ENCODE results near the gene CDH13.

CDH13 gene

DNA sequence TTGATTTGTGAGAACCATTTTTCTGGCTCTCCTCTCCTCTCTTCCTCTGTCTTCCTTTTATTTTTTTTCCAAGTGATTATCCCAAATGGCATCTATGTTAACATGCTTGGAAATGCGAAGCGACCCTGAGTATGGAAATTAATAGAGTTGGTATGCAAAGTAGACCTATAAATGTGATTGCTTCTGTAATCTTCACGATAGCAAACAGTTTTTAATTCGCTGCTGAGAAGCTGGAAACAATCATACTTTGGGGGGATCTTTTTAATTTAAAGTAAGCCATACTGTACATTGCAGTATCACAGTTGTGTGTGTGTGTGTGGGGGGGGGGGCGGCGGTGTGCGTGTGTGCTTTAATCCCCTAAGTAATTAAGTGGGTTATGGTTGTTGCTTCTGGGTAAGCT is 233.3 kb downstream of the CDH13 start:
- no peaks in the 10 kb centered on the region for H3K27me3 ChIP-seq (ENCODE audit: control insufficient read depth in 5 of 5, insufficient read depth in 4 of 5, low read length in 5 of 5)
- H3K36me3 ChIP-seq (ENCODE audit: control insufficient read depth in 5 of 5, insufficient read depth in 5 of 5, low read length in 5 of 5), result no peaks in the 10 kb centered on the region
- H3K9me3 ChIP-seq (ENCODE audit: control insufficient read depth in 5 of 5, low read length in 5 of 5), result peaks cover 0 to 3% (median 2%) of the 10 kb centered on the region in 5 donors
- H3K27ac ChIP-seq (ENCODE audit: low read depth, low read length), result no peak overlapping the region
- H3K4me3 ChIP-seq (ENCODE audit: low read depth in 1 of 5, low read length in 5 of 5), result no peak overlapping the region
- no peaks in the 10 kb centered on the region for H3K4me1 ChIP-seq (ENCODE audit: control insufficient read depth in 5 of 5, insufficient read depth in 5 of 5, low read length in 5 of 5)
- H3K9ac ChIP-seq (ENCODE audit: low read length in 5 of 5), result no peak overlapping the region

DNA sequence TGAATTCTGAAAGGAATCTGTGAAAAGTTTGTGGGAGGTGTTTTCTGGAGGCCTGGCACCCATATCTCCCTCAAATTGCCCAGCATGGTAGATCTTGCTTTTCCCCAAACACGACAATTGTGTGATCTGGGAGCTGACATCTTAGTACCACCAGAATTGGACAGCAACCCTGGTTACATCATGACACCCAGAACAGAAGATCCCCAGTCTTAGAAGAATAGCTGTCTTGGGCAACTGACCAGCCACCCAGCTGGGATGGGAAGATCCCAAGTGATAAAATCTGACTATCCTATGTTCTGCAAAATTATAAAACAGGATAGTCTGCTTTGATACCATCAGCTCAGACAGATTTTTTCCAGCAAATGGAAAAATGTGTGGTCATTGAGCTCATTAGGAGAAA is 235.3 kb downstream of the CDH13 start:
- Histone ChIP-seq H3K36me3 (ENCODE audit: control insufficient read depth in 5 of 5, insufficient read depth in 5 of 5, low read length in 5 of 5) (no peaks in the 10 kb centered on the region), H3K9ac (ENCODE audit: low read length in 5 of 5) (no peak overlapping the region), H3K9me3 (ENCODE audit: control insufficient read depth in 5 of 5, low read length in 5 of 5) (peaks cover 0 to 7% (median 5%) of the 10 kb centered on the region in 5 donors), H3K4me3 (ENCODE audit: low read depth in 1 of 5, low read length in 5 of 5) (no peak overlapping the region), H3K27me3 (ENCODE audit: control insufficient read depth in 5 of 5, insufficient read depth in 4 of 5, low read length in 5 of 5) (no peaks in the 10 kb centered on the region), H3K4me1 (ENCODE audit: control insufficient read depth in 5 of 5, insufficient read depth in 5 of 5, low read length in 5 of 5) (no peaks in the 10 kb centered on the region), H3K27ac (ENCODE audit: low read depth, low read length) (no peak overlapping the region)

DNA sequence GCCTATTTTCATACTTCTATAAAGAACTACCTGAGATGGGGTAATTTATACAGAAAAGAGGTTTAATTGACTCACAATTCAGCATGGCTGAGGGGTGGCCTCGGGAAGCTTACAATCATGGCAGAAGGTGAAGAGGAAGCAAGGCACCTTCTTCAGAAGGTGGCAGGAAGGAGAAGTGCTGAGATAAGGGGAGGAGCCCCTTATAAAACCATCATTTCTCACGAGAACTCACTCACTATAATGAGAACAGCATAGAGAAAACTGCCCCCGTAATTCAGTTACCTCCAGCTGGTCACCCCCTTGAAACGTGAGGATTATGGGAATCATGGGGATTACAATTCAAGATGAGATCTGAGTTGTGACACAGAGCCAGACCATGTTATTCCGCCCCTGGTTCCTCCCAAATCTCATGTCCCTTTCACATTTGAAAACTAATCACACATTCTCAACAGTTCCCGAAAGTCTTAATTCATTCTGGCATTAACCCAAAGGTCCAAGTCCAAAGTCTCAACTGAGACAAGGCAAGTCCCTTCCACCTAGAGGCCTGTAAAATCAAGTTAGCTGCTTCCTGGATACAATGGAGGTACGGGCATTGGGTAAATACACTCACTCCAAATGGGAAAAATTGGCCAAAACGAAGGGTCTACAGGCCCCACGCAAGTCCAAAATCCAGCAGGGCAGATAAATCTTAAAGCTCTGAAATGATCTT is 237.7 kb downstream of the CDH13 start:
- H3K4me3 ChIP-seq (ENCODE audit: low read depth in 1 of 5, low read length in 5 of 5), result no peak overlapping the region
- H3K36me3 ChIP-seq (ENCODE audit: control insufficient read depth in 5 of 5, insufficient read depth in 5 of 5, low read length in 5 of 5), result no peaks in the 10 kb centered on the region
- peaks cover 0 to 7% (median 5%) of the 10 kb centered on the region in 5 donors for H3K9me3 ChIP-seq (ENCODE audit: control insufficient read depth in 5 of 5, low read length in 5 of 5)
- H3K9ac ChIP-seq (ENCODE audit: low read length in 5 of 5), result no peak overlapping the region
- H3K27ac ChIP-seq (ENCODE audit: low read depth, low read length), result no peak overlapping the region
- H3K4me1 ChIP-seq (ENCODE audit: control insufficient read depth in 5 of 5, insufficient read depth in 5 of 5, low read length in 5 of 5), result no peaks in the 10 kb centered on the region
- H3K27me3 ChIP-seq (ENCODE audit: control insufficient read depth in 5 of 5, insufficient read depth in 4 of 5, low read length in 5 of 5), result no peaks in the 10 kb centered on the region

DNA sequence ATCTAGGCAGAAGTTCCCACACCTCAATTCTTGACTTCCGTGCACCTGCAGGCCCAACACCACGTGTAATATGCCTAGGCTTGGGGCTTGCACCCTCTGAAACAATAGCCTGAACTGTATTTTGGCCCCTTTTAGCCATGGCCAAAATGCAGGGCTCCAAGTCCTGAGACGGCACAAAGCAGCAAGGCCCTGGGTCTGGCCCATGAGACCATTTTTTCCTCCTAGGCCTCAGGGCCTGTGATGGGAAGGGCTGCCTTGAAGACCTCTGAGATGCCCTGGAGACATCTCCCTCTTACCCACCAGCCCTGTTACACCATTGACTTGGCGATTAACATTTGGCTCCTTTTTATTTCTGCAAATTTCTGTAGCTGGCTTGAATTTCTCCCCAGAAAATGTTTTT is 238.6 kb downstream of the CDH13 start:
- H3K36me3 ChIP-seq (ENCODE audit: control insufficient read depth in 5 of 5, insufficient read depth in 5 of 5, low read length in 5 of 5), result no peaks in the 10 kb centered on the region
- no peak overlapping the region for H3K4me3 ChIP-seq (ENCODE audit: low read depth in 1 of 5, low read length in 5 of 5)
- no peak overlapping the region for H3K27ac ChIP-seq (ENCODE audit: low read depth, low read length)
- H3K9ac ChIP-seq (ENCODE audit: low read length in 5 of 5), result no peak overlapping the region
- H3K9me3 ChIP-seq (ENCODE audit: control insufficient read depth in 5 of 5, low read length in 5 of 5), result peaks cover 0 to 7% (median 5%) of the 10 kb centered on the region in 5 donors
- H3K27me3 ChIP-seq (ENCODE audit: control insufficient read depth in 5 of 5, insufficient read depth in 4 of 5, low read length in 5 of 5), result no peaks in the 10 kb centered on the region
- no peaks in the 10 kb centered on the region for H3K4me1 ChIP-seq (ENCODE audit: control insufficient read depth in 5 of 5, insufficient read depth in 5 of 5, low read length in 5 of 5)

DNA sequence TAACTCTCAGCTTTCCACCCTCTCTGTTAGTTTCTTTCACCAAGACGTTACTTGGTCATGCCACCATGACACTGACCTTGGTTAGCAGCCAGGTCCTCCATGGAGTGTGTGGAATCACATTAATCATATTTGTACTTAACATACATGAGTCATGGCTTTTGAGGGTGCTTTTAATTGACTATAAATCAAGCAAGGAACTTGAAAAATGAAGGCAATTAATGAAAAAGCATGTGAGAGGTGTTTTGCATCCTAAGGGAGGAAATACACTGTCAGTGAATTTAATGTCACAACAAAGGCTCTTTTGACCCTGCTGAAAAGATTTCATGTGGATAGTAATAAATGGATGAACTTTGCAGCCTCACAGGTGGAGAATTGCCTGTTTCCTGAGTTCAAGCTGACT is 240.7 kb downstream of the CDH13 start:
- Histone ChIP-seq H3K4me3 (ENCODE audit: low read depth in 1 of 5, low read length in 5 of 5) (no peak overlapping the region), H3K27me3 (ENCODE audit: control insufficient read depth in 5 of 5, insufficient read depth in 4 of 5, low read length in 5 of 5) (no peaks in the 10 kb centered on the region), H3K27ac (ENCODE audit: low read depth, low read length) (no peak overlapping the region), H3K4me1 (ENCODE audit: control insufficient read depth in 5 of 5, insufficient read depth in 5 of 5, low read length in 5 of 5) (no peaks in the 10 kb centered on the region), H3K9me3 (ENCODE audit: control insufficient read depth in 5 of 5, low read length in 5 of 5) (peaks cover 0 to 16% (median 14%) of the 10 kb centered on the region in 5 donors), H3K9ac (ENCODE audit: low read length in 5 of 5) (no peak overlapping the region), H3K36me3 (ENCODE audit: control insufficient read depth in 5 of 5, insufficient read depth in 5 of 5, low read length in 5 of 5) (no peaks in the 10 kb centered on the region)

DNA sequence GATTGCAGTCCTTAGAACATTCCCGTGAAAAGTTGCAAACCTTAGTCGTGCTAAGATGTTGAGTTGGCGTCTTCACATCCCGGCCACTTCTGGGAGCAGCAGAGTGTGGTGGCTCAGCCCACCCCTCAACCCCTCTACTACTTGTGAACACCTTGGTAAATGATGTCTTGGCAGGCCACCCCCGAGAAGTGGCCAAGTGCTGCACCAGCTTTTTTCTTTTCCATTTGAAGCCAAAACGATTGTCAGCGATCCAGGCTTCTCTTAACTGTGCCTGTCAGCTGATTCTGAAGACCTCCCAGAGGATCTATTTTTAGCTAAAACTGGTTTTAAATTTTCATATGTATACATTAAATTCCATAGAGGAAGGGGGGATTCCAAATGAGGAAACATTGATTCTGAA is 247.5 kb downstream of the CDH13 start:
- Histone ChIP-seq H3K36me3 (ENCODE audit: control insufficient read depth in 5 of 5, insufficient read depth in 5 of 5, low read length in 5 of 5) (no peaks in the 10 kb centered on the region), H3K4me3 (ENCODE audit: low read depth in 1 of 5, low read length in 5 of 5) (no peak overlapping the region), H3K9ac (ENCODE audit: low read length in 5 of 5) (no peak overlapping the region), H3K27ac (ENCODE audit: low read depth, low read length) (no peak overlapping the region), H3K27me3 (ENCODE audit: control insufficient read depth in 5 of 5, insufficient read depth in 4 of 5, low read length in 5 of 5) (no peaks in the 10 kb centered on the region), H3K4me1 (ENCODE audit: control insufficient read depth in 5 of 5, insufficient read depth in 5 of 5, low read length in 5 of 5) (no peaks in the 10 kb centered on the region), H3K9me3 (ENCODE audit: control insufficient read depth in 5 of 5, low read length in 5 of 5) (peaks cover 0 to 10% (median 8%) of the 10 kb centered on the region in 5 donors)

DNA sequence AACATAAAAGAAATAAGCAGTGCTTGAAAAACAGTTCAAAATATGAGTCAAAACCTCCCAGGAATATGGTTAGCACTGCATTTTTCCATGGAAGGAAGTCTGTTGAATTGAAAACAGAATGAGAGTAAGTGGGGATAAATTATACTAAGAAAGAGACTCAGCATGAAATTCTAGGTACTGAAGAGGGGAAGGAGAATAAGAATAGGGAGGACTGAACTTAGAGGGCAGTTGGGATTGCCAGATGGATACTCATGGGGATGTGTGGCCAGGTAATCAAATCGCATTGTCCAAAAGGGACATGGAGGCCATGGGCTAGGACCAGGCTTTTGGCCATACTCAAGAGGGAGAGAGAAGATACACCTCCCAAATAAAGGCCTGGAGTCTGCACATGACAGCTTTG is 247.9 kb downstream of the CDH13 start:
- no peaks in the 10 kb centered on the region for H3K4me1 ChIP-seq (ENCODE audit: control insufficient read depth in 5 of 5, insufficient read depth in 5 of 5, low read length in 5 of 5)
- H3K27me3 ChIP-seq (ENCODE audit: control insufficient read depth in 5 of 5, insufficient read depth in 4 of 5, low read length in 5 of 5), result no peaks in the 10 kb centered on the region
- no peak overlapping the region for H3K4me3 ChIP-seq (ENCODE audit: low read depth in 1 of 5, low read length in 5 of 5)
- no peaks in the 10 kb centered on the region for H3K36me3 ChIP-seq (ENCODE audit: control insufficient read depth in 5 of 5, insufficient read depth in 5 of 5, low read length in 5 of 5)
- peaks cover 0 to 10% (median 8%) of the 10 kb centered on the region in 5 donors for H3K9me3 ChIP-seq (ENCODE audit: control insufficient read depth in 5 of 5, low read length in 5 of 5)
- H3K27ac ChIP-seq (ENCODE audit: low read depth, low read length), result no peak overlapping the region
- no peak overlapping the region for H3K9ac ChIP-seq (ENCODE audit: low read length in 5 of 5)

DNA sequence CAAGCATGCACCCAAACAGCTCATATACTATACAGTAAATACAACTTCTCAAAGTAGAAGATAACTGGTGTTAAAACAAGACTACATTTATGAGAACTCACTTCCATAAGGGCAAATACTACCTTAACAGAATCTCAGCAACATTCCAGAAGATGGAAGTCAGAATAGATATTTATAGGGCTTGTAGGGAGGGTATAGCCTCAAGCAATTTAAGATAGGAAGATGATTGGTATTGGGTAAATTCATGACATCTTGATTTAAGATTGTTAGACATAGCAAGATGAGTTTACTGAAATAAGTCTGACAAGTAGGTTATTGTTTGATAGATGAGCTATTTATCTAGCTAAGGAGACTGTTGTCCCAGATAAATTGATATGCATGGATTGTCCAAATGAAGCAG is 250.2 kb downstream of the CDH13 start:
- Histone ChIP-seq H3K4me3 (ENCODE audit: low read depth in 1 of 5, low read length in 5 of 5) (no peak overlapping the region), H3K9me3 (ENCODE audit: control insufficient read depth in 5 of 5, low read length in 5 of 5) (peaks cover 0 to 4% (median 2%) of the 10 kb centered on the region in 5 donors), H3K4me1 (ENCODE audit: control insufficient read depth in 5 of 5, insufficient read depth in 5 of 5, low read length in 5 of 5) (no peaks in the 10 kb centered on the region), H3K27me3 (ENCODE audit: control insufficient read depth in 5 of 5, insufficient read depth in 4 of 5, low read length in 5 of 5) (no peaks in the 10 kb centered on the region), H3K9ac (ENCODE audit: low read length in 5 of 5) (no peak overlapping the region), H3K27ac (ENCODE audit: low read depth, low read length) (no peak overlapping the region), H3K36me3 (ENCODE audit: control insufficient read depth in 5 of 5, insufficient read depth in 5 of 5, low read length in 5 of 5) (no peaks in the 10 kb centered on the region)

DNA sequence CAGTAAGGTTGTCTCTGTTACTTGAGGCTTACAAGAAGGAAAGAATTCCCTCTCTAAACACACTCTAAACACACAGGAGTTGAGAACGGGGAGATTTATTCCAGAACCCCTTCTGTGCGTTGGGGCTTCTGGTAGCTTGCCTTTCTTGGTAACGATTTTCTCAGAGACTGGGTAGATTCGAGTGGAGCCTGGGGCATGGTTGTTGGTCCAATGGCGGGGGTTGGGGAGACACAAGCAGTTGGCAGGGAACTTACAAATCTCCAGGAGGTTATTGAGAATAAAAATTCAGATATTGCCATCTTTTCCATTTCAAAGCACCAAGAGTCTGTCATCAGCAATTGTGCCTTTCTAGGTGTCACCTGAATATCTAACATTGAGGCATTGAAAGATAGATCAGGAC is 251.7 kb downstream of the CDH13 start:
- H3K9ac ChIP-seq (ENCODE audit: low read length in 5 of 5), result no peak overlapping the region
- H3K27ac ChIP-seq (ENCODE audit: low read depth, low read length), result no peak overlapping the region
- H3K4me1 ChIP-seq (ENCODE audit: control insufficient read depth in 5 of 5, insufficient read depth in 5 of 5, low read length in 5 of 5), result no peaks in the 10 kb centered on the region
- no peak overlapping the region for H3K4me3 ChIP-seq (ENCODE audit: low read depth in 1 of 5, low read length in 5 of 5)
- no peaks in the 10 kb centered on the region for H3K36me3 ChIP-seq (ENCODE audit: control insufficient read depth in 5 of 5, insufficient read depth in 5 of 5, low read length in 5 of 5)
- no peaks in the 10 kb centered on the region for H3K9me3 ChIP-seq (ENCODE audit: control insufficient read depth in 5 of 5, low read length in 5 of 5)
- H3K27me3 ChIP-seq (ENCODE audit: control insufficient read depth in 5 of 5, insufficient read depth in 4 of 5, low read length in 5 of 5), result no peaks in the 10 kb centered on the region

DNA sequence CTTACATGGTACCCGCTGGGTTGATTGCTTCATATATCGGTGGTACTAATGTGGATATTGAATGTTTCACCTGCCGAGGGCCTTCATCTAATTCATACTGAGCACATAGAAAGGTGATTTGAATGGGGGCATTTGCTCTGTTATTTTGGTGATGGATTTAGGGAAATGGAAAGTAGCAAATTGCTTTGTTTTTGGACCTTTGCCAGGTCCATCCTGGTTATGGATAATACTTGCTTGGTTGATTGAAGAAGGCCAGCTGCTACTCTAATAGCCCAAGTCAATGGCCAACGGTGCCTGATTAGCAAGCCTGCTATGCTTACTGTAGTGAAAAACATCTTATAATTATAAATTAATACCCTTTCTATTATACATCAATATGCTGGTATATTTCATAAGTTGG is 253.6 kb downstream of the CDH13 start:
- Histone ChIP-seq H3K4me3 (ENCODE audit: low read depth in 1 of 5, low read length in 5 of 5) (no peak overlapping the region), H3K9ac (ENCODE audit: low read length in 5 of 5) (no peak overlapping the region), H3K36me3 (ENCODE audit: control insufficient read depth in 5 of 5, insufficient read depth in 5 of 5, low read length in 5 of 5) (no peaks in the 10 kb centered on the region), H3K4me1 (ENCODE audit: control insufficient read depth in 5 of 5, insufficient read depth in 5 of 5, low read length in 5 of 5) (no peaks in the 10 kb centered on the region), H3K9me3 (ENCODE audit: control insufficient read depth in 5 of 5, low read length in 5 of 5) (no peaks in the 10 kb centered on the region), H3K27ac (ENCODE audit: low read depth, low read length) (no peak overlapping the region), H3K27me3 (ENCODE audit: control insufficient read depth in 5 of 5, insufficient read depth in 4 of 5, low read length in 5 of 5) (no peaks in the 10 kb centered on the region)
